Neural cell (in vitro differentiated cells): ENCODE measurements around the gene PLEKHM1.
"Not testable (repeated sequence)": the region's sequence is repeated elsewhere in the genome, so short reads cannot be mapped to it uniquely, and the experiment has no call there.

Source experiments
- CTCF ChIP-seq: fragments of 450-650 bp; IDR thresholded peaks from 2 replicates; pipeline ENCODE4 v1.5.1; 2014; ENCODE audit warnings: antibody characterized with exemption, mild to moderate bottlenecking, moderate library complexity; ENCODE audit not compliant: poor library complexity, severe bottlenecking
- EP300 ChIP-seq: fragments of 450-650 bp; conservative IDR thresholded peaks from 2 replicates; pipeline ENCODE4 v1.6.1; 2014; ENCODE audit warnings: antibody characterized with exemption, mild to moderate bottlenecking, moderate library complexity; ENCODE audit not compliant: poor library complexity, severe bottlenecking
- MXI1 ChIP-seq: fragments of 450-650 bp; conservative IDR thresholded peaks from 2 replicates; pipeline ENCODE4 v1.6.1; 2014; ENCODE audit warnings: antibody characterized with exemption, mild to moderate bottlenecking; ENCODE audit not compliant: poor library complexity, severe bottlenecking
- POLR2AphosphoS5 ChIP-seq: IDR thresholded peaks from 2 replicates; pipeline ENCODE4 v1.6.1; 2012
- REST ChIP-seq: IDR thresholded peaks from 2 replicates; pipeline ENCODE4 v1.6.1; 2012; ENCODE audit warnings: borderline replicate concordance
- TAF1 ChIP-seq: IDR thresholded peaks from 2 replicates; pipeline ENCODE4 v1.6.1; 2012; ENCODE audit warnings: low read depth

- TF ChIP-seq CTCF, POLR2AphosphoS5, REST, TAF1, EP300, MXI1: not testable (repeated sequence)
Measured at GRCh38 chr17:45468293-45469203, 22.0 kb downstream of the PLEKHM1 start.
